ENCODE measurements around the gene LHX8.

GRCh38 chr1:75133750-75134646 lies at the start of gene LHX8:
- TF ChIP-seq POLR2AphosphoS5 (IDR thresholded peaks at IDR 0.05; ENCODE audit: low read depth, low read length), result no peak
- no peak for TF ChIP-seq REST (IDR thresholded peaks at IDR 0.05; ENCODE audit: insufficient read depth in 1 of 2, low read depth in 2 of 2, low read length in 2 of 2)
- no peak for TF ChIP-seq TAF1 (IDR thresholded peaks at IDR 0.05; ENCODE audit: borderline replicate concordance, insufficient read depth, low read length)
- no peak for TF ChIP-seq FOXP2 (optimal IDR thresholded peaks at IDR 0.05; ENCODE audit: borderline replicate concordance, extremely low read depth, extremely low read length, insufficient read depth)

Data from PFSK-1 (cell line).